B cell (primary cell): ENCODE measurements around the gene MAP3K6.

ENCODE experiments used
- CTCF ChIP-seq: fragments of 200-600 bp; IDR thresholded peaks from one replicate; pipeline ENCODE4 v1.8.0; 2022; ENCODE audit warnings: antibody characterized with exemption, mild to moderate bottlenecking
- EZH2 ChIP-seq: IDR thresholded peaks from 2 replicates; pipeline ENCODE4 v1.6.1; 2012; ENCODE audit warnings: borderline replicate concordance, low read depth, mild to moderate bottlenecking, moderate library complexity, low read length; ENCODE audit not compliant: insufficient read depth, poor library complexity, severe bottlenecking

GRCh38 chr1:27397110-27397509 is 30.3 kb upstream of the MAP3K6 start:
- TF ChIP-seq CTCF (no peak), EZH2 (no peak)
